GM18951 (cell line): ENCODE measurements around the gene RNMT.

Source experiments
- POLR2A ChIP-seq: IDR thresholded peaks from 4 replicates; pipeline ENCODE4 v1.6.1; 2011; ENCODE audit warnings: mild to moderate bottlenecking; ENCODE audit not compliant: insufficient read length, insufficient read depth; ENCODE audit errors: extremely low read depth
- in situ Hi-C: fragments of 300-500 bp; cut with MboI; formaldehyde crosslinking; loops from one replicate; pipeline ENCODE4 v1.12.0; 2022; ENCODE audit warnings: low sequenced_read_pairs, mixed read lengths, inconsistent platforms; ENCODE audit not compliant: unreplicated experiment

The RNMT gene

GRCh38 chr18:13810950-13811485 is 84.5 kb downstream of the RNMT start:
- in situ Hi-C loops = no loop called here
- no peak for TF ChIP-seq POLR2A

- TF ChIP-seq POLR2A = no peak
- in situ Hi-C loops = no loop called here
These were observed 85.5 kb downstream of the RNMT start for GRCh38 chr18:13811993-13812392.

GRCh38 chr18:13813271-13813849 is 86.9 kb downstream of the RNMT start:
- TF ChIP-seq POLR2A = no peak
- in situ Hi-C loops = no loop called here
